GM19452 (cell line): Measurements from ENCODE around the gene TNS4.
A peak's percentile ranks its signal among the peaks of the same experiment; 100 is the strongest.
"Not testable (repeated sequence)": the region's sequence is repeated elsewhere in the genome, so short reads cannot be mapped to it uniquely, and the experiment has no call there.

ENCODE experiments used
- ATAC-seq: cut with Tn5 transposase; IDR thresholded peaks from one replicate; pipeline ENCODE4 v1.9.1; 2021; ENCODE audit not compliant: unreplicated experiment

Gene TNS4

GRCh38 chr17:40501499-40501911 lies at the start of gene TNS4:
TNS4 (minus strand) TSS chr17:40501623; CDS start chr17:40496425, 5,198 bp downstream.
- ATAC-seq: no peak

DNA sequence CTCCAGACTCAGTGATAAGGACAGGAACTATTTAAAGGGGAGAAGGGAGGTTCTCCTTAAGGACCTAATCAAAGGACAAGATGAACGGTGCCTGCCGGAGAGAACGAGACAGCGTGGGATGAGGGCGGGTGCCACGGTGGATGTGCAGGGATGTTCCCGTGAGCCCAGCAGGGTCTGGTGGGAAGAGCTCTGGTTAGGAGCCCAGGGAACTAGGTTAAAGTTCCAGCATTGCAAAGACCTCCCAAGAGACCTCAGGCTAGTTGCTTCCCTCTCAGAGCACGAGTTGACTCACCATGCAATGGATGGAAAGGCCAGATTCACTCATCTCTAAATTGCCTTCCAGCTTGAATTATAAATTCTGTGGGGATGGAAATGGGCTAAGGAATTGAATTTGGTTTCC lies 49.2 kb upstream of the TNS4 start:
- no peak for ATAC-seq

GRCh38 chr17:40548982-40549685 lies 47.7 kb upstream of the TNS4 start:
- no peak for ATAC-seq

DNA sequence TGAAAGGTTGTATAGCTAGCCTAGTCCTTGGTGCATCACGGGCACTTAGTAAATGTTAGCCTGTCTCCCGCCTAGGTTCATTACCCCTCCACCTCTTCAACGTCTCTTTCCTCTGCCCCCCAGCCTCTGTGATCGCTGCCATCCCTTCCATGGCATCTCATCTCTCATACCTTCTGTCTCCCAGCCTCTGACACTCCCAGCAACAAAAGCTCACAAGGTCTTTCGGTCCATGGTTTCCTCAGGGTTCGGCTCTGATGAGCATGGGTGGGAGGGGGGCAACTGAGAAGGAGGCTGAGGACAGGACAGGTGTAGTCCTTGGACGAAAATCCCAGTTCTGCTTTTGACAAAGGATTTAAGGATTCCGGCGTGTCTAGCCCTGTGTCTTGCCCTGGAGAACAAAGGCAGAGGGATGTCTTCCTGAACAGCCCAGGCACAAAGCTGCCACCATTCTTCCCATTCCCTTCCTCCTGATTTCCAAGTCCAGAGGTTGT lies 47.1 kb upstream of the TNS4 start:
- no peak for ATAC-seq

DNA sequence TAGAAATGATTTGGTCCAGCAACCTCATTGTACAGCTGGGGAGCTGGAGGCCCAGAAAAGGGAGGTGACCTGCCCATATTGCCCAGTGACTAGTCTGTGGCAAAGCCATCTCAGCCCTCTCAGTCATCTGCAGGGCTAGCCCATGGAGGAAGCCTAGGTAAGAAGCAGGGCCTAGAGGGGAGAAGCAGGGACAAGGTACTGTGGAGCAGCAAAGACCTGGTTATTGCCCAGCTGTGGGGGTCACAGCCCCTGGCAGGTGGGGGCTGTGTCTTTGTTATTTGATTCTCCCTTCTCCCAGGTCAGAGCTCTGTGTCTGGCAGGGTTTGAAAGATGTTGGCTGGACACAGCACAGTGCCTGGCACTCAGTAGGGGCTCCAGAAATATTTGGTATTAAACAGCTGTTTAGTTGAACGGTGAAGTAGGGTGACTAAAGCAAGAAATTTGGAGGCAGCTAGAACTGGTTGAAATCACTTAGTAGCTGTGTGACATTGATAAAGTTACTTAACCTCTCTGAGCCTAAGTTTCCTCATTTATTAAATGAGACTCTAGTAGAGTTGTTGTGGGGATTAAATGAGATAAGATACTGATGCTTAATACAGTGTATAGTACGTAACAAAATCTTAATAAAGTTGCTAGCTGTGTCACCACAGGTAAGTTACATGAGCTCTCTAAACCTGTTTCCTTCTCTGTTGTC lies 46.5 kb upstream of the TNS4 start:
- ATAC-seq: no peak

GRCh38 chr17:40547079-40547784 lies 45.8 kb upstream of the TNS4 start:
- no peak for ATAC-seq

DNA sequence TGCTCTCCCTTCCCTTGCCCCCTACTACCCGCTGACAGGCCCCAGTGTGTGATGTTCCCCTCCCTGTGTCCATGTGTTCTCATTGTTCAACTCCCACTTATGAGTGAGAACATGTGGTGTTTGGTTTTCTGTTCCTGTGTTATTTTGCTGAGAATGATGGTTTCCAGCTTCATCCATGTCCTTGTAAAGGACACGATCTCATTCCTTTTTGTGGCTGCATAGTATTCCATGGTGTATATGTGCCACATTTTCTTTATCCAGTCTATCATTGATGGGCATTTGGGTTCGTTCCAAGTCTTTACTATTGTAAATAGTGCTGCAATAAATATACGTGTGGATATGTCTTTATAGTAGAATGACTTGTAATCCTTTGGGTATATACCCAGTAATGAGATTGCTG lies 45.1 kb upstream of the TNS4 start:
- ATAC-seq: not testable (repeated sequence)

- ATAC-seq: no peak
Measured at GRCh38 chr17:40545660-40546059, 44.2 kb upstream of the TNS4 start.

DNA sequence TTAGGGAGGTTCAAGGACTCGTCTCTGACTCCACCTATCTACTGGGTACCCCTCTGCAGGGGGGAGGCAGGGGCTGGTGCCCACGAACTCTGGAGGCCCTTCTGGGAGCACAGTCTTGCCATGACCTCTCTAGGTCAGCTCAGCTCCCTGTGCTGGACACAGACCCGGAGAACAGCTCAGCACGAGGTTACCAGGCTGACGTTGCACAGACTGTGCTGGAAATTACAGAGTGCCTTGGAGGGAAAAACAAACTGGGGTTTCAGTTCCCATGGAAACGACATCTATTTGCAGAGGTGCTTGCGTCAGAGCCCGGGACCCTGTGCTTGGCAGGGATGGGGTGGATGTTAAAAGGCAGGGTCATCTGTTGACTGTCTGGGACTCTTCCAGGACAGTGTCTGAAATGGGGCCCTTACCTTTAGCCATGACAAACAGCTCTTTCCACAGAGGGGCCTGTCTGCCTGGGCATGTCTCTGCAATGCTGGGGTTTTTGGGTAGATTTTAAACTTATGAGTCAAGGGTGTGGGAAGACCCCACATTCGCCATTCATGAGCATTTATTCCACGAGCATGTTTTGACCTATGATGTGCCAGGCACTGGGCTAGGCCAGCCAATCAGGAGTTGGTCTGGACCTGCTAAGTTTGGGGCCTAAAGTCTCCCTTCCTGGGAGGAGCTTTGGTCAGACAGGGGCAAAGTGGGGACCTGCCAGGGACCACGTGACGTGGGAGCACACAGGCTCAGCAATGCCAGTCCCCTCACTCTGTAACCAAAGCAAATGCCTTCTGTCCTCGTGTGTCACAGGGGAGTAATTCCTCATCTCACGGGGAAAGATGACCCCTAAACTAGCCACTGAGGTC lies 41.4 kb upstream of the TNS4 start:
- ATAC-seq: peak; percentile 46

DNA sequence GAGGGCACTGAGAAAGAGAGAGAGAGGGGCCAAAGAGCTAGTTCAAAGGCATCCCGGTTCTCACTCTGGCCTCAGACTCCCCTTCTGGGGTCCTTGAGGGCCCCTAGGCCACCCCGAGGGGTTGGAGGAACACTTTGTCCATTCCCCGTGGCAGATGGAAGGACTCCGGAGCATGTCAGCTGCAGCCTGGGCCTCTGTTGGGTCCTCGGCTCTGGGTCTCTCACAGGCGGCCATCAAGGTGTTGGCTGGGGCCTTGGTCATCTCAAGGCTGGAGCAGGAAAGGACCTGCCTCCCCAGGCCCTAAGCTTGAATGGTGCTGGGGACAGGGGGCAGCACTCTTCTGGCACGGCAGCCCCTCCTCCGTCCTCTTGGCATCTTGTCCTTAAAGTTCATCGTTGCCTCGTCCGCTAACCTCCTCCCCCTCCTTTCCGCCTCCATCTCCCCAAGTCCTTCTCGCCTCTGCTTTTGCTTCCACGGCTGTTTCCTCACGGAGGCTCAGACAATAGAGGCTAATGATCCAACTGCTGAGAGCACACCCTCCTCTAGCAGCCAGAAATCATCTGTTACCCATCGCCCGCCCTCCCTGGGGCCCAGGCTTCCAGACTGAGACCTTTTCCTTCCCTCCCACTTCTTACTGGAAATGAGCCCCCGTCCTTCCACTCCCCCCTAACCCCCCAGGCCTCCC lies 40.6 kb upstream of the TNS4 start:
- no peak for ATAC-seq

DNA sequence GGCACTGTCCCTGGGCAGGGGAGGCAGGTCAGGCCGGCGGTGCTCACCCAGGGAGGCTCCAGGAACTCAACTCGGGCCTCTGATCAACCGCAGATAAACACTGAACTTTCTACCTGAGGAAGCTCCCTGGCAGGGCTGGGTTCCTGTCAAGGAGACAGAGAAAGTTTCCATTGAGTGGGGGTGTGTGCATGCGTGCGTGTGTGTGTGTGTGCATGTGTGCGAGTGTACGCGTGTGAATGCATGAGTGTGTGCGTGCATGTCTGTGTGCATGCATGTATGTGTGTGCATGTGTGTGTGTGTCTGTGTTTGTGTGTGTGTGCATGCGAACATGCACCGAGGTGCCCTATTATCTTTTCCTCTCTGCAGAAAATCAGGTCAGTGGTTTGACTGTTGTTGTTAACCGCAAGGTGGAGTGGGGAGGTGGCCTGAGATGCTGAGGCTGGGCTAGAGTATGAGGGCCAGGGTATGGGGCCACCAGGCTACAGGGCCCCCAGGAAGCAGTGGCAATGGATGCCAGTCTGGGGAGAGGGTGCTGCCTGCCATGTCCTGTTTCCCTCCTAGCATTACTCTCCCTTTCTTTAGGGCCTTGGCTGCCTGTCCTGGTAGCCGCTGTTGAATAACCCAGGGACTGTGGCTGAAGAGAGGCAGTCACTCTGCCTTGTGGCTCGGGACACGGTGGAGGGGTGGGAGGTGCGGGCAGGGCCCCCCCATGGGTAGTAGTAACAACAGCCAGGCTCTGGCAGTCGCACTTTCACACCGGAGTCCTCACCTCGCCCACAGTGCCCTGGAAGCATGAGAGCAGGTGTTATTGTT lies 39.8 kb upstream of the TNS4 start:
- no peak for ATAC-seq

DNA sequence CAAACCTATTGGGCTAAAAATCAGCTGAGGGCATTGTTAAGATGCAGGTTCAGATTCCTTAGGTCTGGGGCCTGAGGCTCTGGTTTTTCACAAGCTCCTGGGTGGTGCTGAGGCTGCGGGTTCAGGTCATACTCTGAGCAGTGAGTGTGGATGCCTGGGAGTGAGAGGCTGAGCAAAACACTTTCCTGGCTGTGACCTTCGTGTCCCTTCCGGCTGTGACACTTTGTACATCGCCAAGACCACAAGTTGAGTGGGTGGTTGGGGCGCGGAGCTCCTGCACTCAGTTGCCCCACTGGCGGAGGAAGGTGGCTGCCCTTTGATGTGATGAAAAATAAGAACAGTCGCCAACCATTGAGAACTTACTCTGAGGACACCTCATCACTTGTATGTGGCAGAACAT lies 39.0 kb upstream of the TNS4 start:
- no peak for ATAC-seq

DNA sequence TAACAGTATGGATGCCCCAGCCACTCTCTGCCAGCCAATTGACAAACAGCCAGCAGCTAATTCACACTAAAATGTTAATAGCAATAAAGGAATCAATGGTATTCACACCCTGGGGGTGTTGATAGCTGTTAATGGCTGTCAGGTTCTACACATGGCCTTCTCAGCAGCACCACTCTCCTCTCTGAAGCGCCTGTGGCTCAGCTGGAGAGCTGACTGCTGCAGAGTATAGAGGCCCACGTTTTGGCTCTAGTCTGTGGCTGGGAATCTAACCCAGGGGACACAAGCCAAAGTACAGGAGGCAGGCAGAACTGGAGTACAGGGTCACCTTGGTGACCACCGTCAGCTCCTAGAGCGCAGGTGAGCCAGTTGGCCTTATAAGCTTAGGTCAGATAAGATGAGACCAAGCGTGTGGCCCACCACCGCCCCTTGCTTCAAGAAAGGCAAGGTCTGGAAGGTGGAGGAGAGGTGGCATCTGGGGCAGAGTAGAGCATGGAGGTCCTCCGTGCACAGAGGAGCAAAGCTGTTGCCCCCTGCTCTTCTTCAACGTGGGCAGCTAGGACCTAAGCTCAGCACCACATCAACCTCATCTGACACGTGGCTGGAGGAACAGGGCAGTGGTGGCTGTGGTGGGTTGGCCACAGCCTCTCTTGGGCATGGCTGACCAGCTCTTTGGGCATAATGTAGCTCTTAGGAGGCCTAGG lies 38.4 kb upstream of the TNS4 start:
- ATAC-seq: no peak

- no peak for ATAC-seq
Measured at GRCh38 chr17:40538936-40539705, 37.7 kb upstream of the TNS4 start.

DNA sequence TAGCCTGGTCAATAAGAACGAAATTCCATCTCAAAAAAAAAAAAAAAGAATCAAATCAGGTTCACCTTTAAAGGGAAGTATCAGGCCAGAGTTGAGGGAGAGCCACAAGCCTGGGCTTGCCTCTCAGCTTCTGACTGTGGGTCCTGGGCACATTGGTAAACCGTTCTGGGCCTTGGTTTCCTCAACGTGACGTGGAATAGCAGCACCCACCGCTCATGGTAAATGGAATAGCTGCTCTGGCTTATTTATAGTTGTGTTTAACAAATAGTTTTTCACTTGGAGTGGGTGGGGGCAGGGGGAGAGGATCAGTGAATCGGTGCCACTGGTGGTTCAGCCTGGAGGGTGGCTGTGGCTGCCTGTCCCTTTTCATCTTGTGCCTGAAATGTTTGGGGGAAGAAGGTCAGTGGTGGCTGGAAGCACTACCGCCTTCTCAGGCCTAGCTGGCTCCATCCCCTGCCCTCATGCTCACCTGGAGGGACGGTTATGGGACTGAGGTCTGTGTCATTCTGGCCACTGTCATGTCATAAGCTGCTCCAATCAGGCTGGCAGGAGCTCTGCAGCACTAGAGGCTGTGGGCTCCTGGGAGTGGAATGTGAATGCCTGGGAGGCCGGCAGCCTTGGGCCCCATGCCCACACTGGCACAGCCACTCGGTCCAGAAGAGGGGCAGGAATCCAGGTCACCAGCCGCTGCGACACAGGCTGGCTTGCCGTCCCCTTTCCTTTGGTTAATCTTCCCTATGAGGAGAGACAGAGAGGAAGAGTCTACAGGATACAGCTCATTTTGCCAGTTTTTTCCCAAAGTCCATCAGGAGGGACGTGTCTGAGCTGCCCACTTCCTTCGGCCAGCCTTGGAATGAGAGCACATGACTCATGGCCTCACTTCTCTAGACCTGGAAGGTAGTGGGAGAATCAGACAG lies 36.9 kb upstream of the TNS4 start:
- no peak for ATAC-seq

DNA sequence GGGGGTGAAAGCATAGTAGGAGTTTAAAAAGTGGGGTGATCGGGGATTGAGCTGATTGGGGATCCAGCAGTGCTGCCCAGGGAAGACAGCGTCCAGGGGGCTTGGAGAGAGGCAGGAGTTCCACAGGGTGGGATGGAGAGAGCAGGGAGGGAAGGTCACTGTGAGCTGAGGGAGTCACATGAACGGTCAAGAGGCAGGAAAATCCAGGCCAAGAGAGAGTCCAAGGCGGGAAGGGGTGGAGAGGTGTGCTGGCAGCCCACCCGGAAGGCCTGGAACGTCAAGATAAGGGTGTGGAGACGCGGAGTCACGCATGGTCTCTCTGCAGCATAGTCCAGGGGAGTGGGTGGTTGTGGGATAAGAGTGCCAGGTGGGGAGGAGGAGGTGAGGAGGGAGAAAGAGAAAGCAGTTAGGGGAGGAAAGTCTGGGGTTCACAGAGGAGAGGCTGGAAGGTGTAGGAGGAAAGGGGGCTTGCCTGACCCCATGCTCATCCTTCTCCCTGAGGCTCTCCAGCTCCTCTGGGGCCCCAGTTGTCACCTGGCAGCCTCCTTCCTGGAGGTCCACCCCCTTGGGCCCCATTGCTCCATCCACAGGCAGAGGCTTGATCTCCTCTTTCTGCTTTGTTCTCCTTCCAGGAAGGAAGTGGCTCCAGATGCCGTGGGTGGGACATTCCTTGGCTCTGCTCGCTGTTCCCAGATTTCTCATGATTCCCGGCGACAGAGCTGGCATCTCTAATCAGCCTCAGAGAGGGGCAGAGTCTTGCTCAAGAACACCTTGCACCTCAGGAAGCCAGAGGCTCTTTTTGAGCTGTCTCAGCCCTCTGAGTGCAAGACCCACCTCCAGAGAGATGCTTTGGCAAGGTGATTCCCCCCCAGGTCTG lies 35.1 kb upstream of the TNS4 start:
- no peak for ATAC-seq
